ENCODE data around the gene TEC.

- TF ChIP-seq JUND (IDR thresholded peaks at IDR 0.05) (no peak), CTCF (IDR thresholded peaks at IDR 0.05 in 2 of 3, conservative IDR thresholded peaks at IDR 0.05 in 1 of 3; ENCODE audit: borderline replicate concordance in 1 of 3, insufficient read depth in 1 of 3, low read depth in 2 of 3, low read length in 2 of 3) (no peak), SIN3A (IDR thresholded peaks at IDR 0.05; ENCODE audit: low read depth) (no peak), ATF3 (IDR thresholded peaks at IDR 0.05) (no peak), POLR2A (IDR thresholded peaks at IDR 0.05; ENCODE audit: borderline replicate concordance, extremely low read depth, insufficient read depth, insufficient read length) (no peak), REST (IDR thresholded peaks at IDR 0.05; ENCODE audit: low read depth) (no peak), EZH2 (IDR thresholded peaks at IDR 0.05) (no peak), YY1 (IDR thresholded peaks at IDR 0.05; ENCODE audit: extremely low read depth, insufficient replicate concordance, low read depth, low read length) (no peak), FOSL1 (IDR thresholded peaks at IDR 0.05; ENCODE audit: low read depth) (no peak), ZNF274 (IDR thresholded peaks at IDR 0.05; ENCODE audit: low read depth, low read length) (no peak), ELF1 (IDR thresholded peaks at IDR 0.05; ENCODE audit: borderline replicate concordance, low read depth) (no peak), EGR1 (IDR thresholded peaks at IDR 0.05; ENCODE audit: low read depth) (no peak)
Measured at GRCh38 chr4:48153791-48154550, 115.7 kb downstream of the TEC start.
